H9 (cell line): ENCODE measurements around the gene QSOX1. TPM values are rescaled to one million over a fixed set of nuclear protein-coding genes. Genes with fewer than 3 reads are reported as not detected.

Source experiments
- DNase-seq: peaks from one replicate; pipeline ENCODE4 v3.0.0-alpha.2; 2017
- H2AFZ ChIP-seq: one replicate; pipeline ENCODE4 v1.6.1; 2013; ENCODE audit warnings: mild to moderate bottlenecking, low read length, control low read depth, moderate library complexity
- H2AK5ac ChIP-seq: 2 replicates; pipeline ENCODE4 v1.6.1; 2013; ENCODE audit warnings: low read length, control low read depth, mixed read lengths; ENCODE audit not compliant: insufficient read length
- H2BK120ac ChIP-seq: one replicate; pipeline ENCODE4 v1.6.1; 2013; ENCODE audit warnings: low read depth, mild to moderate bottlenecking, low read length, control low read depth, inconsistent platforms; ENCODE audit not compliant: poor library complexity, severe bottlenecking
- H2BK12ac ChIP-seq: 2 replicates; pipeline ENCODE4 v1.6.1; 2013; ENCODE audit warnings: low read length, control low read depth, mixed read lengths, low read depth; ENCODE audit not compliant: insufficient read length
- H2BK15ac ChIP-seq: 2 replicates; pipeline ENCODE4 v1.6.1; 2013; ENCODE audit warnings: low read depth, low read length, control low read depth
- H2BK20ac ChIP-seq: one replicate; pipeline ENCODE4 v1.6.1; 2013; ENCODE audit warnings: low read depth, mild to moderate bottlenecking, low read length, control low read depth, inconsistent platforms; ENCODE audit not compliant: poor library complexity, severe bottlenecking
- H2BK5ac ChIP-seq: 2 replicates; pipeline ENCODE4 v1.6.1; 2013; ENCODE audit warnings: low read length, control low read depth, mixed read lengths; ENCODE audit not compliant: insufficient read length
- H3K14ac ChIP-seq: 2 replicates; pipeline ENCODE4 v1.6.1; 2013; ENCODE audit warnings: low read length, control low read depth; ENCODE audit not compliant: insufficient read depth
- H3K18ac ChIP-seq: 2 replicates; pipeline ENCODE4 v1.6.1; 2013; ENCODE audit warnings: low read depth, mild to moderate bottlenecking, mixed read lengths, low read length, control low read depth; ENCODE audit not compliant: insufficient read length
- H3K23ac ChIP-seq: 2 replicates; pipeline ENCODE4 v1.6.1; 2013; ENCODE audit warnings: low read length, control low read depth, mixed read lengths, low read depth; ENCODE audit not compliant: insufficient read length
- H3K23me2 ChIP-seq: 2 replicates; pipeline ENCODE4 v1.6.1; 2013; ENCODE audit warnings: low read depth, mild to moderate bottlenecking, mixed read lengths, low read length, control low read depth; ENCODE audit not compliant: insufficient read length, poor library complexity, severe bottlenecking
- H3K27ac ChIP-seq: 2 replicates; pipeline ENCODE4 v1.5.1; 2013; ENCODE audit warnings: low read length, control low read depth, mixed read lengths, low read depth; ENCODE audit not compliant: insufficient read length
- H3K27me3 ChIP-seq: 2 replicates; pipeline ENCODE4 v1.6.1; 2013; ENCODE audit warnings: low read length, control low read depth, inconsistent platforms; ENCODE audit not compliant: insufficient read depth
- H3K4ac ChIP-seq: 2 replicates; pipeline ENCODE4 v1.6.1; 2013; ENCODE audit warnings: low read depth, mild to moderate bottlenecking, control low read depth, inconsistent platforms, low read length, moderate library complexity
- H3K4me1 ChIP-seq: 2 replicates; pipeline ENCODE4 v1.6.1; 2013; ENCODE audit warnings: low read length, control low read depth, inconsistent platforms; ENCODE audit not compliant: insufficient read depth
- H3K4me2 ChIP-seq: 2 replicates; pipeline ENCODE4 v1.6.1; 2013; ENCODE audit warnings: low read length, control low read depth, mixed read lengths; ENCODE audit not compliant: insufficient read length, insufficient read depth
- H3K56ac ChIP-seq: 2 replicates; pipeline ENCODE4 v1.6.1; 2013; ENCODE audit warnings: low read depth, mild to moderate bottlenecking, mixed read lengths, low read length, control low read depth; ENCODE audit not compliant: insufficient read length
- H3K79me1 ChIP-seq: 2 replicates; pipeline ENCODE4 v1.6.1; 2013; ENCODE audit warnings: low read depth, mild to moderate bottlenecking, moderate library complexity, low read length, control low read depth, inconsistent platforms; ENCODE audit not compliant: insufficient read depth, poor library complexity, severe bottlenecking
- H3K79me2 ChIP-seq: 2 replicates; pipeline ENCODE4 v1.6.1; 2013; ENCODE audit warnings: low read length, control low read depth, inconsistent platforms; ENCODE audit not compliant: insufficient read depth
- H3K9ac ChIP-seq: 2 replicates; pipeline ENCODE4 v1.6.1; 2013; ENCODE audit warnings: low read length, control low read depth, mixed read lengths; ENCODE audit not compliant: insufficient read length; ENCODE audit errors: extremely low read depth
- H3K9me3 ChIP-seq: one replicate; pipeline ENCODE4 v1.6.1; 2013; ENCODE audit warnings: low read depth, low read length, inconsistent platforms; ENCODE audit not compliant: control insufficient read depth
- H3T11ph ChIP-seq: one replicate; pipeline ENCODE4 v1.6.1; 2013; ENCODE audit warnings: mild to moderate bottlenecking, low read length, control low read depth, inconsistent platforms
- H4K20me1 ChIP-seq: one replicate; pipeline ENCODE4 v1.6.1; 2013; ENCODE audit not compliant: control insufficient read depth, insufficient read length, insufficient read depth
- H4K5ac ChIP-seq: 2 replicates; pipeline ENCODE4 v1.6.1; 2013; ENCODE audit warnings: low read depth, mild to moderate bottlenecking, mixed read lengths, low read length, control low read depth; ENCODE audit not compliant: insufficient read length
- H4K8ac ChIP-seq: replicated peaks from 2 replicates; pipeline ENCODE4 v1.6.1; 2013; ENCODE audit warnings: low read length, control low read depth, mixed read lengths, low read depth; ENCODE audit not compliant: insufficient read length
- H4K91ac ChIP-seq: 2 replicates; pipeline ENCODE4 v1.6.1; 2013; ENCODE audit warnings: low read depth, mild to moderate bottlenecking, moderate library complexity, mixed read lengths, low read length, control low read depth; ENCODE audit not compliant: insufficient read length
- H3K27ac Mint-ChIP-seq, 3 experiments: 2 replicates in 2 of 3; 3 replicates in 1 of 3; pipeline ENCODE4 v1.8.0; 2020 to 2021; ENCODE audit warnings: mixed read lengths in 3 of 3, mild to moderate bottlenecking in 1 of 3, moderate library complexity in 1 of 3
- H3K27me3 Mint-ChIP-seq: 2 replicates; pipeline ENCODE4 v1.8.0; 2021; ENCODE audit warnings: low read depth, mild to moderate bottlenecking, moderate library complexity, mixed read lengths
- H3K36me3 Mint-ChIP-seq, 3 experiments: 2 replicates in 2 of 3; 3 replicates in 1 of 3; pipeline ENCODE4 v1.8.0; 2020 to 2021; ENCODE audit warnings: low read depth in 3 of 3, mixed read lengths in 3 of 3; ENCODE audit not compliant: insufficient read depth in 1 of 3
- H3K4me1 Mint-ChIP-seq, 2 experiments: 2 replicates each; pipeline ENCODE4 v1.8.0; 2020; ENCODE audit warnings: mixed read lengths in 2 of 2
- H3K4me3 Mint-ChIP-seq, 2 experiments: 2 replicates in 1 of 2; 3 replicates in 1 of 2; pipeline ENCODE4 v1.8.0; 2020 to 2021; ENCODE audit warnings: mild to moderate bottlenecking in 2 of 2, mixed read lengths in 2 of 2, moderate library complexity in 1 of 2
- H3K9me3 Mint-ChIP-seq, 2 experiments: 2 replicates in 1 of 2; 3 replicates in 1 of 2; pipeline ENCODE4 v1.8.0; 2020; ENCODE audit warnings: mild to moderate bottlenecking in 2 of 2, mixed read lengths in 2 of 2, moderate library complexity in 1 of 2
- CTCF ChIP-seq: fragments of 200-600 bp; sonication (generic); conservative IDR thresholded peaks from 3 replicates; pipeline ENCODE4 v1.8.0; 2021; ENCODE audit warnings: antibody characterized with exemption, mild to moderate bottlenecking
- WGBS: extraction: QIAGEN DNeasy Blood & Tissue Kit; methylation state at CpG from one replicate; pipeline ENCODE4 v1.1.7; 2013; ENCODE audit warnings: missing lambda C conversion rate, low lambda C conversion rate, mixed read lengths; ENCODE audit not compliant: insufficient read length; ENCODE audit errors: extremely low coverage; 5-methylcytosine and 5-hydroxymethylcytosine counted together
- total RNA-seq: library from RNA; stranded (reverse); gene quantifications from 2 replicates; pipeline ENCODE4 v1.2.1, GENCODE V29; 2021

The QSOX1 gene
- total RNA-seq, 1 experiment from 2014 or later, result 79.2 TPM

- H3K23me2 ChIP-seq, result no peaks in the 10 kb centered on the region
- Mint-ChIP-seq H3K9me3 (no peaks in the 10 kb centered on the region), H3K4me3 (peak overlapping the region in 1 of 2 experiments; percentile 16; a peak in 1 of 5 replicates), H3K36me3 (peaks cover 0 to 2% (median 0%) of the 10 kb centered on the region in 3 experiments; a peak in 2 of 7 replicates), H3K4me1 (peaks cover 6 to 17% of the 10 kb centered on the region in 2 experiments), H3K27ac (peak overlapping the region in 1 of 3 experiments; percentile 48; a peak in 1 of 7 replicates), H3K27me3 (peaks cover 53% of the 10 kb centered on the region)
- H3T11ph ChIP-seq, result no peak overlapping the region
- no peak overlapping the region for H4K91ac ChIP-seq
- no peaks in the 10 kb centered on the region for H3K79me2 ChIP-seq
- no peak overlapping the region for H3K4me2 ChIP-seq
- H3K23ac ChIP-seq, result no peak overlapping the region
- H4K5ac ChIP-seq, result no peak overlapping the region
- H2BK15ac ChIP-seq, result no peak overlapping the region
- TF ChIP-seq CTCF, result no peak
- no peak for DNase-seq
- H2BK20ac ChIP-seq, result no peak overlapping the region
- no peak overlapping the region for H2BK5ac ChIP-seq
- H2AK5ac ChIP-seq, result no peak overlapping the region
- no peaks in the 10 kb centered on the region for H3K9me3 ChIP-seq
- H3K27ac ChIP-seq, result no peak overlapping the region
- H2BK12ac ChIP-seq, result no peak overlapping the region
- H3K79me1 ChIP-seq, result no peaks in the 10 kb centered on the region
- no peak overlapping the region for H3K56ac ChIP-seq
- no peak overlapping the region for H3K9ac ChIP-seq
- no peak overlapping the region for H2BK120ac ChIP-seq
- H3K14ac ChIP-seq, result no peak overlapping the region
- H3K27me3 ChIP-seq, result no peaks in the 10 kb centered on the region
- H2AFZ ChIP-seq, result no peak overlapping the region
- H3K4ac ChIP-seq, result no peak overlapping the region
- WGBS, result no CpG with 5 or more reads among the region's 20 CpGs
- no peaks in the 10 kb centered on the region for H4K20me1 ChIP-seq
- H3K4me1 ChIP-seq, result 0 out of 2 replicates have a peak, but pooled peaks cover 2% of the 10 kb centered on the region
- H3K18ac ChIP-seq, result no peak overlapping the region
- no peak overlapping the region for H4K8ac ChIP-seq
Measured at GRCh38 chr1:180218806-180219765, 64.4 kb downstream of the QSOX1 start.
